CD4-positive, alpha-beta T cell treated with Interleukin-21 for 1 hour (primary cell): ENCODE measurements around the gene BAIAP2L2.

Experiments used
- DNase-seq: peaks from one replicate; pipeline ENCODE4 v3.0.0-alpha.2; 2020

Gene BAIAP2L2

DNA sequence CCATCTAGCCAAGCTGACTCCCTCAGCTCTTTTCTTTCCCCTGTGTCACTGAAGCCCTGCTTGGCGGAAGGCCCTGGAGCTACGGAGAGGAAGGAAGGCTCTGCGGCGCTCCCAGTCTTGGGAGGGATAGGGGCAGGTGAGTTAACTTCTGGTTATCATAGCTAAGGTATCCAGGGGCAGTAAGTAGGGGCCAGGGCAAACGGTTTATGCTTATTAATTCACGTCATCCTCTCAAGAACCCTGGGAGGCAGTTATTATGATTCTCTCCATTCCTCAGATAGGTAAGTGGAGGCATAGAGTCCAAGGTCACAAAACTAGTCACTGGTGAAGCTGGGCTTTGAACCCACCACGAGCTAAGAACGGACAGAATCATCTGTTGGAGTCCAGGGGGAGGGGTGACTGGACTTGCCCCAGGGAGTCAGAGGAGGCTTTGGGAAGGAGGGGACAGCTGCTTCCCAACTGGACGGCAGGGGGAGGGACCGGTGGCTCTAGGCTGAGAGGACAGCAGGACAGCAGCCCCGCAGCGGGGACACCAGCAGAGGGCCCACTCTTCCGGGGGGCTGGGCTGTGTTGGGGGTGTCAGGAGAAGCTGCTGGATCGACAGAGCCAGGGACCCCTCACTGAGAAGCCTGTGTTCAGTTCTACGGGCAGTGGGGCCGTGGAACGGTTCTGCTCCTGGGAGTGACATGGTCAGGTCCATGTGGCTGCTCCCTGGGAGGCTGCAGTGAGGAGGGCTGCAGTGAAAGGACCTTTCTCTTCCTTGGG, 3.5 kb downstream of the BAIAP2L2 start:
- no peak for DNase-seq

DNA sequence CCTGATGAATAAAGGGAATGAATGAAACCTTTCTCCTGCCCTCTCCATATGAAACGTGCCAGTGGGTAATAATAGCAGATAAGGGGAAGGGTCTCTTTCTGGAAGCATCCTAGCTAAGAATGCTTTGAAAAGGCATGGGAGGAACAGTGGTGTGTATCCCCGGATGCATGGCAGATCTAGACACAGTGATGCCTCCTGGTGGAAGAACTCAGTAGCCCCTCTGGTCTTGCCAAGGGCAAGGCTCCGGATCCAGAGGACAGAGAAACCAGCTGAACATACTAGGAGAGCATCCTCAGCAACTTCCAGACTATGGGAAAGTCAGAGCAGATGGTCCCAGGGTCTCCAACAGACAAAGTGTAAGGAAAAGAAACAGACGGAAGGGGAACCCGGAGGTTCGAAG, 6.4 kb downstream of the BAIAP2L2 start:
- no peak for DNase-seq

DNA sequence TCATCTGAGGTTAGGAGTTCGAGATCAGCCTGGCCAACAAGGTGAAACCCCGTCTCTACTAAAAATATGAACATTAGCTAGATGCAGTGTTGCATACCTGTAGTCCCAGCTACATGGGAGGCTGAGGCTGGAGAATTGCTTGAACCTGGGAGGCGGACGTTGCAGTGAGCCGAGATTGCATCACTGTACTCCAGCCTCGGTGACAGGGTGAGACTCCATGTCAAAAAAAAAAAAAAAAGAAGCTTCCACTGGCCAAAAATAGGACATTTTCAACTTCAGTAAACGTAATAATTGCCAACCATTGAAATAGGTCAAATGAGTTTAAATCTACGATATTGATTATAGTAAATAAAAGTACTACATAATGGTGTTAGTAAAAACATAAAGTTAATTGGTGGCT, 6.8 kb downstream of the BAIAP2L2 start:
- DNase-seq = no peak

DNA sequence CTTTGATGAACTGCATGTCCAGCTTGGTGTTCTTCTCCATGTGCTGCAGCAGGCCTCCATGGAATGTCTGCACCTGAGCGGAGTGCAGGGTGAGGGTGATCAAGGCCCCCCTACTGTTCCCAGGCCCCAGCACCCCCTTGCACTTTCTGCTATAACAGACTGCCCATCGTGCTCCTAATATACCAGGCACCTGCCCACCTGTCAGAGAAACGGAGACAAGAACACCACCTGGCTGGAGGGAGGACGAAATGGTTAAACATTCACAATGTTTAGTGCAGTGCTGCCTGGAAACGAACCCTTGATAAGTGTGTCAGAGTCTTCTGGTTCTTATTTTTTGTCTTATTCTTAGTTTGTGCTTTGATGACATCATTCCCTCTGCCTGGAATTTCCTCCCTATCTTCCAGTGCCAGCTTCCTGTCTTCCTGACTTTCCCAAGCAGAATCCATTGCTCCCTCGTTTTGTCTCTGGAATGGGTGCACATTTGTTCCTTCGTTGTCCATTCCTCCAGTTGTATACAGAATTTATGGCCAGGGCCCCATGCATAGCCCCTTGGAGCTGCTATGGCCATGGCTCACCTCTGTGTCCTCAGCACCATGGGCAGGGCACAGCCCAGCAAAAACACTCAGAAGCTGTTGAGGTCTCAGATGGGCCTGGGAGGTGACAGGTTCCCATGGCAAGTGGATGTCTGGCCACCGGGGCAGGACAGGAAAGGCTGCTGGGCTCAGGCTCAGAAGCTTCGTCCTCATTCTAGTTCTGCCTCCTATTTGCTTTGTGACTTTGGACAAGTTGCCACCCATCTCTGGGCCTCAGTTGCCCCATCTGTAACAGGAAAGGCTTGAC, 11.9 kb downstream of the BAIAP2L2 start:
- no peak for DNase-seq

DNA sequence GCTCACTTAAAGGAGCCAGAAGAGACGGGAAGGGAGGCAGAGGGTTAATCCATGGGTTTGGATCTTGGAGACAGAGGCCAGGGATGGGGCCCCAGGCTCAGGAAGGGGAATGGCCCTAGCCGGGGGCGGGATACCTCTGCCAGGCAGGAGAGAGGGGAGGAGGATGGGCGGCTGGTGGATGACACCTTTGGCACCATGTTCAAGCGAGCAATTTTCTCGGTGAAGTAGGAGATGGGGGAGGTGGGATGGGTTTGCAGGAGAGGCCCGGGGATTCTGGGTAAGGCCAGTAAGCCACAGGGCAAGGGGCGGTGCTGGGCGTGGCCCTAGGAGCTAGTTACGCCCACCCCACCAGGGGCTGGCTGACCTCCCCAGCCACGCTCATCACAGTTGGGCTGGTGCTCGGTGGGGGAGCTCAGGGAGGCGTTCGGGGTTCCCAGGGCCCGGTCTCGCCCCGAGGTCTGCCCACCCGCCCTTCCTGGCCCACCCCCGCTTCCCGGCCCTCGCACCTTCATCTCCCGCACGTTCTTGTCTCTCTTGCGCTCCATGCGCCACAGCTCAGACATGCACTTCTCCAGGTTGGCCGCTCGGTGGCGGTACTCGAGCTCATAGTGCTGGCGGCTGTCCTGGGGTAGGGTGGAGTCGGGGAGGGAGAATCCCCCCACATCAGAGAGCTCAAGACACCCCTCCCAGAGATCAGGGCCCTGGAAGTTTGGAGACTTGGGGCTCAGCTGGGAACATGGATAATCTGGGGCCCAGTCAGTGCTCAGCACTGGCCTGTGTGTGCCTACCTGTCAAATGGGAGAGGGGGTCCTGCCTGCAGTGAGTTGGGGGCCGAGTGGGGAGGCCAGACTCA, 12.7 kb downstream of the BAIAP2L2 start:
- DNase-seq = no peak

DNA sequence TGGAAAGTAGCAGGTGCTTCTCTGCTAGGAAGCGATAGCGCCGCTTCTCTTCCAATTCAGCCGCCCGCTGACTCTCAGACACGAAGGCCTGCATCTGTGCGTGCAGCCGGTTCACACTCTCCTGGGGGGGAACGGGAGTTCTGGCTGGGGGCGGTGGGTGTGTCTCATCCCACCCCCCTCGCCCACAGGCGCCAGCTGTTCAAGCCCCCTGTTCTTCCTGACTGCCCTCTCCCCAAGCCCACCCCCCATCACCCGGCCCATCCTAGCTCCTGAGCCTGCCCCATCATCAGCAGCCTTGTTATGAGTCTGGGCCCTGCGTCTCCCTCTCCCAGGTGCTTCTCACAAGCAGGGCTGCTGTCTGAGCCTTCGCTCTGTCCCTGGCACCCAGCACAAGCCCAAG, 13.4 kb downstream of the BAIAP2L2 start:
- DNase-seq = no peak

DNA sequence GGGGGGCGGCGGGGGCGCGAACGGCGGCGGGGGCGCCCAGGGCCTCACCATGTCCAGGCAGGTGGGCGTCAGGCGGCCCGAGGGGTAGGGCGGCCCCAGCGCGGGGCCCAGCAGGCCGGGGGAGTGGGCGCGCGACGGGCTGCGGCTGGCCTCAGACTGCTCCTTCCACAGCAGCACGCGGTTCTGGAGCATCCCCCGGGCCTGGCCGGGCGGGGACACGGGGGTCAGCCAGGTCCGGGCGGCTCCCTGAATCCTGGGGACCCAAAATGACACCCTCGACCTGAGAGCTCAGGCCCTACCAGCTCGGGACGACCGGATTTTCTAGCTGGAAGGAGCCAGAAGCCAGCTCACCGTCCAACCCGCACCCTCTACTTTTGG, 21.0 kb downstream of the BAIAP2L2 start:
- DNase-seq = no peak

DNA sequence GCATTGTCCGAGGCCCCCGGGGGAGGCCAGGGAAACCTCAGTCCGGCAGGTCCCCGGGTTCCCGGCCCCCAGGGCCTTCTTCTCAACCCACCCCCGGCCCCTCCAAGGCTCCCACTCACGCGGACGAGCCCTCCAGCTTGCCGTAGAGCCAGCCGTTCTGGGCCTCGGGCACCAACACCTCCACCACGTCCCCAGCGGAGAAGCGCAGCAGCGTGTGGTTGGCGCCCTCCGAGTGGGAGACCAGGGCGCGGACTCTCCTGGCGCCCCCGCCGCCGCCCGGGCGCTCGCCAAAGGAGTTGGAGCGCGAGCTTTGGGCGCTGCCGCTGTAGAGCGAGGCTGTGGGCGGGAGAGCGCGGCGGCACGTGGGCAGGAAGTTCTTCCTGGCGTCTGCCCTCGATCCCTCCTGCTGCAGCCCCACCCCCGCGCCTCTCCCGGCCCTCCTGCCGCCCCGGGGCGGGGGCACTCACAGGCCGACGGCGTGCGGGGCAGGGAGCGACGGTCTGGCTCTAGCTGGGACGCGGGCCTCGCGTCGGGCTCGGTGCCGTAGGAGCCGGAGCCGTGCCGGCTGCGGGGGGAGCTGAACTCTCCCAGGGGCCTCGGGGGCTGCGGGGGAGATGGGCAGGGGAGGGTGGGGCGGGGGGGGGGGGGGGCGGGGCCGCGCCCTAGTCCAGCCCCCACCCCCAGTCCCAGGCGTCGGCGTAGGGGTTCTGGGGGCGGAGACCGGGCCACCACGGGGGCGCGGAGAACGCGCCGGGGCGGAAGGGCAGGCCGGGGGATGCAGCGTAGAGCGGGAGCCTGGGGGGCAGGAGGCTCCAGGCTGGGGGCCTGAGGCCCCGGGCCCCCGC, 21.6 kb downstream of the BAIAP2L2 start:
- no peak for DNase-seq

DNA sequence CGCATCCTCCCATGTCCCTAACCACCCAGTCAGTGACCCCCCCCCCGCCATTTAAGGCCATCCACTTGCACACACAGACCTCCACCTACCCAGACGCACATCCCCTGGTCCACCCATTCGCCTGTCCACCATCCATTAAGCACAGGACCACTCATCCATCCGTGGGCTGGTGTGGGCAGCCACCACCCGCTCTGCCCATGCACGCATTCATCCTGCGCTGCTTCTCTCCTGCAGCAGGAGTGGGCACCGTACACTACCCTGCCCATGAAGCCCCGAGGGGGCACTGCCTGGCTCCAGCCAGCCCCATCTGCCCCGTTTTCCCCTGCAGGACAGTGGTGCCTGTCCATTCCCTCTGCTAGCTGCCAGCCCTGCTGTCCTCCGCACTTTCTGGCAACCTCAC, 22.6 kb downstream of the BAIAP2L2 start:
- no peak for DNase-seq

DNA sequence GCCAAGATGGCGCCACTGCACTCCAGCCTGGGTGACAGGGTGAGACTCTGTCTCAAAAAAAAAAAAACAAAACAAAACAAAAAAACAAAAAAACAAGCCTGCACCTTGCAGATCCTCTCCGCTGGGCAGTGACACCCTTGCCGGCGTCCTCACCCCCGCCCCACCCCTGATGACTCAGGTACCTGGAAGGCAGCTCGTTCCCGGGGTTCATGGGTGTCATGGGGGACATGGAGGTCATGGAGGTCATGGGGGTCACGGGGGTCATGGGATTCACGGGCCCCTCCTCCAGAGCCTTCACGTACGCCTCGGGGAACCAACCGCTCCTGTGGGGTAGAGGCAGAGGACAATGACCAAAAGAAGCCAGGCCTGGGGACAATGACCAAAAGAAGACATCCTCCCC, 23.5 kb downstream of the BAIAP2L2 start:
- no peak for DNase-seq

DNA sequence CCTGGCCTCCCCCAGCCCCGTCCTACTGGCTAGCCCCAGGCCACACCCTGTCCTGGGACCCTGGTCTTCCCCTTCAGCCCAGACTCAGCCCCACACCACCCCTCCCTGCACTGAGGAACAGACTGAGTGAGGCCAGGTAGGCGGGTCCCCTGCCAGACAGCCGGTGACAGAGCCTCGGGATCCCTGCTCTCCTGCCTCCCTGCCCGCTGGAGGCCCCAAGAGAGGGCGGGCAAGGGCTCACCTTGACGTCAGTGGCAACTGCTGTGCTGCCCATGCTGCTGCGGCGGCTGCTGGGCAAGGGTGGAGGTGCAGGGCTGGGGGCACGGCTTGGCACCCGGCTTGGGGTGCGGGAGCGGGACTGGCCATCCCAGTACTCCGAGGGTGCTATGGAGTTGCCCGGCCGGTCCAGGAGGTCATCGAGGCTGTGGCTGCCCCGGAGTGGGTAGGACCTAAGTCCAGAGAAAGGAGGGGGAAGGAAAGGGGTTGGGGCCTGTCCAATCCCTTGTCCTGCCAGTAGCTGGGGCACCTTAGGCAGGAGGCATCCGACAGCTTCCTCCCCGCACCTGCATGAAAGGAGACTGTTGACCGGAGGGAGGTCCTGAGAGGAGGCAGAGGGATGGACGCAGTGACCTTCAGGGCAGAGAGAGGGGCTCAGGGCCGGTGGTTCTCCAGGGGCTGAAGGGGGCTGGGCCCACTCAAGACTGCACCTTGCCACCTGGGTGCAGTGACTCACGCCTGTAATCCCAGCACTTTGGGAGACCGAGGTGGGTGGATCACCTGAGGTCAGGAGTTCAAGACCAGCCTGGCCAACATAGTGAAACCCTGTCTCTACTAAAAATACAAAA, 24.3 kb downstream of the BAIAP2L2 start:
- DNase-seq = no peak

DNA sequence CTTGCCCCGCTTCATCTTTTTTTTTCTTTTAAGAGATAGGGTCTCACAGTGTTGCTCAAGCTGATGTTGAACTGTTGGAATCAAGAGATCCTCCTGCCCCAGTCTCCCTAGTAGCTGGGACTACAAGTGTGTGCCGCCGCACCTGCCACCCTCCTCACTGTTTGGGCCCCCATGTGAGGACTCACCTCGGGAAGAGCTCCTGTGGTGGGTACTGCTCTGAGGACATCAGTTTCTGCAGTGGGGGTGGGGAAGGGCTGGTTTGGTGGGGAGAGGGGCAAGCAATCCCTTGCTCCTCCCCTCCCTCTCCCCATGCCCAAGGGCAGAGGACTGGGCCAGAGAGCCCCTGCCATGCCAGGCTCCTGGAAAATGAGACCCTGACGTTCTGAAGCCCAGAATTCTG, 25.0 kb downstream of the BAIAP2L2 start:
- no peak for DNase-seq

DNA sequence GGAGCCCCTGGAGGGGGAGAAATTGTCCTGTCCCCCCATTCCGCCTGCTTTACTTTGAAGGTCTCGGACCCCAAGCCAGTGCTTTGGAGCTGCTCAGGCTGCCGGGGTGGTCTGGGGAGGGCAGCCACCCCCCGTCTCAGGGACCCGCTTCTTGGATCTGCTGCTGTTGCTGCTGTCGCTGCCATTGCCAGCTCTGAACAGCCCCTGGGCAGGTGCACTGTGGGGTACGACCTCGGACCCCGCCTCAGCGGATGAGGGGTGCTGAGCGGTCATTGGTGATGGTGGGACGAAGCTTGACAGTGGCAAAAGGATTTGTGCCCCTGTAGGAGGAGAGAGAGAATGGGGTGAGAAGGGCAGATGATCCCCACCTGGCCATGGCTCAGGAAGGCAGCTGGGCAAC, 25.4 kb downstream of the BAIAP2L2 start:
- no peak for DNase-seq

DNA sequence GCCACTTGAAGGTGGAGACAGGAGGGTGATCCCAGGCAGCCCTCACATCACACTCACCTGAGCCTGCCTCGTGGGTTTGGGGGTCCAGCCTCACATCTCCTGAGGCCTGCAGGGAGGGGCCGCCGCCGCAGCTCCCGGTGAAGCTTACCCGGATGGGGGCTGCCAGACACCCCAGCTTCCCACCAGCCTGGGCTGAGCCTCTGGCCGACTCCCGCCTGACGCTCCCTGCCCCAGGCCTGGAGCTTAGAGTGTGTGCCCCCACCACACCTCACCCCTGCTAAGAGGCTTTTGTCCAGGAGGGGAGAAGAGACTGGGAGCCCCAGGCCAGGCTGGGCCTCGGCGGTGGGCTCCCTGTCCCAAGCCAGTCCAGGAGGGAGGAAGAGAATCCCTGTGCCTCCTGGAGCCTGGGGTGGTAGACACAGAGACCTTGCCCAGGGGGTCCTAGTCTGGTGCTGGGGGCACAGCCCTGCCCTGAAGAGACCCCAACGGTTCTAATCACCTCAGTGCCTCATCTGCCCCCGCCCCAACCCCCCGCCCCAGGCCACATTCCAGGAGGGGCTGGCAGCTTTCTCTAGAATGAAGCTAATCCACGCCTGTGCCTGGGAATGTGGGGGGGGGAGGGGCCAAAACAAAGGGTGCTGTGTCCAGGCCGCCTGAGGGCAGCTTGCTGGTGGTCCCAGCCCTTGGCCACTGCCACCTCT, 26.4 kb downstream of the BAIAP2L2 start, which contains the start of gene SLC16A8:
TSS of gene SLC16A8 (minus strand) at position 254 of the 701 bp plus-strand sequence. CDS start 1,311 bp downstream, outside the sequence.
- DNase-seq = no peak

DNA sequence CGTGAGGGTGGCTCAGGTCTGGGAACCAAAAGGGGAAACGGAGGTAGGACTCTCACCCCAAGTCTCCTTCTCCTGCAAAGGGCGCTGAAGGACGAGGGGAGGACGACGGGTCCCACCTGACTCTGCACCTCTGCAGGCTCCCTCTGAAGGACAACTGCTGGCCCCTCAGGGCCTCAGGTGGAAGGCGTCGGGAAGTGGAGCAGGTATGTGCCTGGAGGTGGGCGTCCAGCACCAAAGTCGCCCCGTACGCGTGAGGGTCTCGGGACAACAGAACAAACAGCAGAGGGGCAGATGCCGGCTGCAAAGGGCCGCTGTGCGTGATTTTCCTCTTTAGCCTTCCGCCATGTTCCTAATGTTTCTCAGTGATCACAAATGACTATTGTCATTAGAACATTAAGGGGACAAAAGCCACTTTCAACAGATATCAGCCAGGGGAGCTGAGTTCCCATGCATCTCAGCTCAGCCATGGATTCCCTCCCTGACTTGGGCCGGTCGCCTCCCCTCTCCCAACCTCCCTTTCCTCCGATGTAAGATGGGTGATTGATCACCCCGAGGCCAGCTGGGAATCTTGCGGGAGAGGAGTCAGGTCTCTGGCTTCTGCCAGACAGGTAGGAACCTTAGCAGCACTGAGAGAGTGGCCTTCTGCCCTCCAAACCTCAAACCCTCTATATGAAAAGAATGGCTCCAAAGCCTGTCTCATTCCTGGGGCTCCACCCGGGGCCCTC, 27.3 kb downstream of the BAIAP2L2 start:
- DNase-seq = no peak

DNA sequence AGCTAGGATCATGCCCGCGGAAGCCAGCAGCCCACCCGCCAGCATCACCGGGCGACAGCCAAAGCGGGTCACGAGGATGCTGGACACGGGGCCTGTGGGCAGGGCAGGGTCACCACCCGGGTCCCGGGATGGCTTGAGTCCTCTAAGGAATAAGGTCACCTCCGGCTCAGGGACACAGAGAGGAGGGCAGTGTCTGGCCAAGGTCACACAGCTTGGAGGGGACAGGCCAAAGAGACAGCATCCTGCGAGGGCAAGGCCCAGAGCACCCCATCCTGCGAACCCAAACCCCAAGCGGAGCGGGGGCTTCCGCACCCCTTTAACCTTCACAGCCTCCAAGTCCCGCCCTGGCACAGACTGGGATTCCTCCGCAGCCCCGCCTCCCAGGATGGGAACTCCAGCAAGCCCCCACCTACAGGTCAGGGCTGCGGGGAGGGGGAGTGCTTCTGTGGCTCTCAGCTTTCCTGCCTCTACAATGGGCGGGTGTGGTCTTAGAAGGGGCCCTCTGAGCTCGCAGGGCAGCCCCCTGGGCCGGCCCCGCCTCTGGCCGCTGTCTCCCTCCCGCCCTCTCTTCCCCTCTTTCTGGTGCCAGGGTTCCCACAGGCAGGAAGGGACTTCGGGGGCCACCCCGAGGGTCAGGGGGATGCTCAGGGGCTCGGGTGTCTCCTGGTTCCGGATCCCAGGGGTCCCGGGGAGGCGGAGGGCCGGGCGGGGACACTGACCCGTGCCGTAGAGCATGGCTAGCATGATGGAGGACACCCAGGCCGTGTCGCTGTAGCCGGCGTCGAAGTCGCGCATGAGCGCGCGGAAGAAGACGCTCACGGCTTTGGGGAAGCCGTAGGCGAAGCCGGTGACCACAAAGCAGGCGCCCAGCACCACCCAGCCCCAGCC, 28.3 kb downstream of the BAIAP2L2 start:
- DNase-seq = no peak

DNA sequence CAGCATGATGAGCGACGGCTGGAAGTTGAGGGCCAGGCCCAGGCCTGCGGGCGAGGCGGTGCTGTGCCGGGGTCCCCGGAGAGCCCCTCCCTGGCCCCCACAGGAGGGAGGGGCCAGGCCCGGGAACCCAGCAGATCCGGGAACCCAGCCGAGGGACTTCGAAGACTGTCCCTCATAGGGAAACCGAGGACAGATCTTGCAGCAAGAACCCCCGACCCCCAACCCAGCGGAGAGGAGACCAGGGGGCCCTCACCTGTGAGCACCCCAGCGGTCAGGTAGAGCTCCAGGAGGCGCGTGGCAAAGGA, 28.9 kb downstream of the BAIAP2L2 start:
- no peak for DNase-seq

DNA sequence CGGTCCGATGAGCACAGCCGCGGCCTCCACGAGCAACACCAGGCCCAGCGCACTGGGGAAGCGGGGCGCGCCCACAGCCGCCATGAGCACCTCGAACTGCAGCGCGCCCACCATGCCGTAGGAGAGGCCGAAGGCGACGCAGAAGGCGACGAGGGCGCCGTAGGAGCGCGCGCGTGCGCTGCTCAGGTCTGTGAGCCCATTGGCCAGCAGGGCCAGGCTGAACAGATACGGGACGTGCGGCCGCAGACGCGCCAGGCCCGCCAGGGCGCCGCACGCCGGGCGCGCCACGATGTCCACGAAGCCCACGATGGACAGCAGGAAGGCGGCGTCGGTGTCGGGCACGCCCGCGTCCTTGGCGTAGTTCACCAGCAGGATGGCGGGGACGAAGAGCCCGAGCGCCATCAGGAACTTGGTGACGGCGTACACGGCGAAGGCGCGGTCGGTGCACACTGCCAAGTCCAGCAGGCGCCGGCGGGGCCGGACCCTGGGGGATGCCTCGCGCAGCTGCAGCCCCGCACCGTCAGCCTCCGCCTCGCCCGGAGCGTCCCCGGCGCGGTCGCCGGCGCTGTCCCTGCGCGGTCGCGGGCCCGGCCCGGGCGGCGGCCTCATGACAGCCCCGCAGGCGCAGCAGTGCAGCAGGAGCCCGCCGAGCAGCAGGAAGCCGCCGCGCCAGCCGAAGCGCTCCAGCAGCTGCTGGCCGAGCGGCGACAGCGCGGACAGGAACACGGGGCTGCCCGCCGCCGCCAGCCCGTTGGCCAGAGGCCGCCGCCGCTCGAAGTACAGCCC, 29.4 kb downstream of the BAIAP2L2 start:
- DNase-seq = no peak
